ENCODE data around the gene ZMYM3. TPM values are rescaled to one million over a fixed set of nuclear protein-coding genes. Genes with fewer than 3 reads are reported as not detected.

The ZMYM3 gene
- polyA plus RNA-seq (2012; ENCODE audit: insufficient read length, low read depth), result 22.5 TPM

- TF ChIP-seq FOXP2 (optimal IDR thresholded peaks at IDR 0.05; ENCODE audit: borderline replicate concordance, extremely low read depth, extremely low read length, insufficient read depth) (no peak), REST (IDR thresholded peaks at IDR 0.05; ENCODE audit: insufficient read depth in 1 of 2, low read depth in 2 of 2, low read length in 2 of 2) (no peak), SIN3A (IDR thresholded peaks at IDR 0.05; ENCODE audit: borderline replicate concordance, insufficient read depth, low read length) (no peak), TAF1 (IDR thresholded peaks at IDR 0.05; ENCODE audit: borderline replicate concordance, insufficient read depth, low read length) (no peak), POLR2AphosphoS5 (IDR thresholded peaks at IDR 0.05; ENCODE audit: low read depth, low read length) (no peak)
These were observed at the start of gene ZMYM3 for GRCh38 chrX:71254092-71254963. TSS of gene ZMYM3 (minus strand) at chrX:71254140. CDS start at chrX:71253255, 885 bp downstream.

- no peak for TF ChIP-seq REST (IDR thresholded peaks at IDR 0.05; ENCODE audit: insufficient read depth in 1 of 2, low read depth in 2 of 2, low read length in 2 of 2)
- TF ChIP-seq FOXP2 (optimal IDR thresholded peaks at IDR 0.05; ENCODE audit: borderline replicate concordance, extremely low read depth, extremely low read length, insufficient read depth), result no peak
- TF ChIP-seq POLR2AphosphoS5 (IDR thresholded peaks at IDR 0.05; ENCODE audit: low read depth, low read length), result no peak
- no peak for TF ChIP-seq TAF1 (IDR thresholded peaks at IDR 0.05; ENCODE audit: borderline replicate concordance, insufficient read depth, low read length)
- no peak for TF ChIP-seq SIN3A (IDR thresholded peaks at IDR 0.05; ENCODE audit: borderline replicate concordance, insufficient read depth, low read length)
These were observed 48.7 kb upstream of the ZMYM3 start for GRCh38 chrX:71302461-71303213.

- TF ChIP-seq POLR2AphosphoS5 (IDR thresholded peaks at IDR 0.05; ENCODE audit: low read depth, low read length) (peak; percentile 59), FOXP2 (optimal IDR thresholded peaks at IDR 0.05; ENCODE audit: borderline replicate concordance, extremely low read depth, extremely low read length, insufficient read depth) (no peak)
These were observed 47.4 kb upstream of the ZMYM3 start, which contains the start of gene ITGB1BP2 for GRCh38 chrX:71301195-71301924. TSS of gene ITGB1BP2 (plus strand) at chrX:71301750. CDS start at chrX:71301807, 57 bp downstream.

DNA sequence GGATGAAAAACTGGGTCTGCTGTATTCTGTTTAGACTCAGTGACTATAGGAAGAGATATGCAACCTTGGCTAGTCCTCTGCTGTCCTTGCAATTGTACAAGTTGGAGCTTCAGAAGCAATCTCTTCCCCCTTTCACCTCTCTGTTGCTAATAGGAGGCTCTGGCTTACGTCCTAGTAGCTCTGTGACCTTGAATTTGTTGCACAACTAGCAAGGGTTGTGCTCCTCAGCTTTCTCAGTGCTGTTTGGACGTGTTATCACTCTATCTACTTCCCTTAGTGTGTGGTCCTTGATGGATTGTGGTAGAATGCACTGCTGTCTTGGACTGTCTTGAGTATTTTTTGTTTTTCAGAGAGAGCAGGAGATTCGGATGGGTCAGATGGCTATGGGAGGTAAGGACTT is 44.2 kb upstream of the ZMYM3 start:
- TF ChIP-seq FOXP2 (optimal IDR thresholded peaks at IDR 0.05; ENCODE audit: borderline replicate concordance, extremely low read depth, extremely low read length, insufficient read depth) (no peak), TAF1 (IDR thresholded peaks at IDR 0.05; ENCODE audit: borderline replicate concordance, insufficient read depth, low read length) (no peak), POLR2AphosphoS5 (IDR thresholded peaks at IDR 0.05; ENCODE audit: low read depth, low read length) (no peak), REST (IDR thresholded peaks at IDR 0.05; ENCODE audit: insufficient read depth in 1 of 2, low read depth in 2 of 2, low read length in 2 of 2) (no peak), SIN3A (IDR thresholded peaks at IDR 0.05; ENCODE audit: borderline replicate concordance, insufficient read depth, low read length) (no peak)

DNA sequence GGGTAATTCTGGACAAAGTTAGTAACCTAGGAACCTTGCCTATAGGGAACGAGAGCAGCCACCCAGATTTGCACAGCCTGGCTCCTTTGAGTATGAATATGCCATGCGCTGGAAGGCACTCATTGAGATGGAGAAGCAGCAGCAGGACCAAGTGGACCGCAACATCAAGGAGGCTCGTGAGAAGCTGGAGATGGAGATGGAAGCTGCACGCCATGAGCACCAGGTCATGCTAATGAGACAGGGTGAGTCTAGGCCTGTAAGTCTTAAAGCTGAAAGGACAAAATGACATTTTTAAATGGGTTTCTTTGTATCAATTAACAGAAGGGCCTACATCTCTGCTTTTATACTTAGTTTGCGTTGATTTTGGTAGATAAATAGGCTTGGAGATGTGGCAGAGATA is 42.9 kb upstream of the ZMYM3 start:
- TF ChIP-seq SIN3A (IDR thresholded peaks at IDR 0.05; ENCODE audit: borderline replicate concordance, insufficient read depth, low read length), result no peak
- TF ChIP-seq REST (IDR thresholded peaks at IDR 0.05; ENCODE audit: insufficient read depth in 1 of 2, low read depth in 2 of 2, low read length in 2 of 2), result no peak
- TF ChIP-seq POLR2AphosphoS5 (IDR thresholded peaks at IDR 0.05; ENCODE audit: low read depth, low read length), result no peak
- no peak for TF ChIP-seq FOXP2 (optimal IDR thresholded peaks at IDR 0.05; ENCODE audit: borderline replicate concordance, extremely low read depth, extremely low read length, insufficient read depth)
- no peak for TF ChIP-seq TAF1 (IDR thresholded peaks at IDR 0.05; ENCODE audit: borderline replicate concordance, insufficient read depth, low read length)
